ENCODE measurements around the gene MBP. TPM values are rescaled to one million over a fixed set of nuclear protein-coding genes. Genes with fewer than 3 reads are reported as not detected.

The MBP gene
- total RNA-seq, 1 experiment from 2014 or later, result not detected

DNA sequence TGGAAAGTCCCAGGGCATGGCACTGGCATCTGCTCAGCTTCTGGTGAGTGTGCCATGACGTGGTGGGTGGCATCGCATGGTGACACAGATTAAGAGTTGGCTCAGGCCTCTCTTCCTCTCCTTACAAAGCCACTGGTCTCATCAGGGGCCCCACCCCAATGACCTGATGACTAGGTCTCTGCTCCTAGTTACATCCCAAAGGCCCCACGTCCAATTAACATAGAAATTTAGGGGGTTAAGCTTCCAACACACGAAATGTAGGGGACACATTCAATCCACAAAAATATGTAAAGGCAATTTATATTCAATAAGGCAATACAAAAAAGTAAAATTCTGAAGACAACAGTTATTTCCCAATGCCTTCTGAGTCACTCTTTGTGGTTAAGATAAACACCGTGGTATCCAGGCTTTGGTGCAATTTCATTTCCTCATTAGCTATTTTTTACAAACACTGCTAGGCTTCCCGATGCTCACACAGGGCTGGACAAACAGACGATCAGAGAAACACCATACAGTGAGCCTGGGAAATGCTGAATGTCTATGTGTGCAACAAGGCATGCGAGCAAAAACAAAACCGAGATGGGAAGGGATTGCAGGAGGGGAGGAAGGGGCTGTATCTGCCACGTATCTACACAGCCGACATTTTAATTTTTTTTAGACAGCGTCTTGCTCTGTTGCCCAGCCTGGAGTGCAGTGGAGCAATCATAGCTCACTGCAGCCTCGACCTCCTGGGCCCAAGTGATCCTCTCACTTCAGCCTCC, 67.2 kb downstream of the MBP start:
- H3K4me1 ChIP-seq (ENCODE audit: insufficient read depth, low read length, poor library complexity, severe bottlenecking), result no peaks in the 10 kb centered on the region
- H3K9me3 ChIP-seq (ENCODE audit: low read depth, low read length, poor library complexity, severe bottlenecking), result no peaks in the 10 kb centered on the region
- ChIA-PET POLR2A (ENCODE audit: low non-redundant PET) (no interaction called here), CTCF (no interaction called here)
- no peak for DNase-seq (ENCODE audit: low spot score)
- H3K27me3 ChIP-seq (replicated peaks; ENCODE audit: insufficient read depth, low read depth, low read length, poor library complexity), result no peaks in the 10 kb centered on the region
- no TSS peak for BruUV-seq (replicated peaks)
- TF ChIP-seq, protein P1, sequence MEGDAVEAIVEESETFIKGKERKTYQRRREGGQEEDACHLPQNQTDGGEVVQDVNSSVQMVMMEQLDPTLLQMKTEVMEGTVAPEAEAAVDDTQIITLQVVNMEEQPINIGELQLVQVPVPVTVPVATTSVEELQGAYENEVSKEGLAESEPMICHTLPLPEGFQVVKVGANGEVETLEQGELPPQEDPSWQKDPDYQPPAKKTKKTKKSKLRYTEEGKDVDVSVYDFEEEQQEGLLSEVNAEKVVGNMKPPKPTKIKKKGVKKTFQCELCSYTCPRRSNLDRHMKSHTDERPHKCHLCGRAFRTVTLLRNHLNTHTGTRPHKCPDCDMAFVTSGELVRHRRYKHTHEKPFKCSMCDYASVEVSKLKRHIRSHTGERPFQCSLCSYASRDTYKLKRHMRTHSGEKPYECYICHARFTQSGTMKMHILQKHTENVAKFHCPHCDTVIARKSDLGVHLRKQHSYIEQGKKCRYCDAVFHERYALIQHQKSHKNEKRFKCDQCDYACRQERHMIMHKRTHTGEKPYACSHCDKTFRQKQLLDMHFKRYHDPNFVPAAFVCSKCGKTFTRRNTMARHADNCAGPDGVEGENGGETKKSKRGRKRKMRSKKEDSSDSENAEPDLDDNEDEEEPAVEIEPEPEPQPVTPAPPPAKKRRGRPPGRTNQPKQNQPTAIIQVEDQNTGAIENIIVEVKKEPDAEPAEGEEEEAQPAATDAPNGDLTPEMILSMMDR (conservative IDR thresholded peaks at IDR 0.05; ENCODE audit: low read depth, low read length), result no peak
- no peak for TF ChIP-seq EZH2 (IDR thresholded peaks at IDR 0.05; ENCODE audit: borderline replicate concordance, low read depth, low read length, poor library complexity, severe bottlenecking)
- H3K4me3 ChIP-seq (ENCODE audit: low read depth, low read length, poor library complexity, severe bottlenecking), result no peak overlapping the region
- intact Hi-C loops (cut with micrococcal nuclease; ENCODE audit: unreplicated experiment), result loop anchor here (10.0 kb wide), 1 partner anchor 261 kb away; no protein-coding TSS in a partner anchor
- H3K36me3 ChIP-seq (ENCODE audit: insufficient read depth, low read length, poor library complexity, severe bottlenecking), result no peaks in the 10 kb centered on the region
- H3K27ac ChIP-seq (ENCODE audit: low read depth, low read length, poor library complexity, severe bottlenecking), result no peak overlapping the region

DNA sequence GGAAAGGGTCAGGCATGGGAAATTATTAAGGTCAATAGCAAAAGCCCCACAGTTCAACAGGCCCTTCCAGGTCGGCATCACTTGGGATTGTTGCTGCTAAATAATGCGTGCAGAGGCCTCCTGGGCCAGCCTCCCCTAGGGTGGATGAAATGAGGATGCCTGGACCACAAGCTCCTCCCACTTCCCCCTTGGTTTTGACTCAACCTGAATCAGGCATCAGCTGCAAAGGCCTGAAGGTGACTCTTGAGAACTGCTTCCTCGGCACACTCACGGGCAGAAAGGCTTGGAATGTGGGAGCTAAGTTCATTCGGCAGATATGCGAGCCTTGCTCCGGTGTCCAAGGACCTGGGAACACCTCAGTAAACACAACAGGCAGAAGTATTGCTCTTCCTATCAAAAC, 69.3 kb downstream of the MBP start:
- Histone ChIP-seq H3K27ac (ENCODE audit: low read depth, low read length, poor library complexity, severe bottlenecking) (no peak overlapping the region), H3K27me3 (replicated peaks; ENCODE audit: insufficient read depth, low read depth, low read length, poor library complexity) (no peaks in the 10 kb centered on the region), H3K4me1 (ENCODE audit: insufficient read depth, low read length, poor library complexity, severe bottlenecking) (no peaks in the 10 kb centered on the region), H3K9me3 (ENCODE audit: low read depth, low read length, poor library complexity, severe bottlenecking) (no peaks in the 10 kb centered on the region), H3K4me3 (ENCODE audit: low read depth, low read length, poor library complexity, severe bottlenecking) (no peak overlapping the region), H3K36me3 (ENCODE audit: insufficient read depth, low read length, poor library complexity, severe bottlenecking) (no peaks in the 10 kb centered on the region)
- TF ChIP-seq, protein P1 (conservative IDR thresholded peaks at IDR 0.05; ENCODE audit: low read depth, low read length), result no peak
- TF ChIP-seq EZH2 (IDR thresholded peaks at IDR 0.05; ENCODE audit: borderline replicate concordance, low read depth, low read length, poor library complexity, severe bottlenecking), result no peak
- CTCF ChIA-PET, result no interaction called here
- DNase-seq (ENCODE audit: low spot score), result no peak
- POLR2A ChIA-PET (ENCODE audit: low non-redundant PET), result no interaction called here
- intact Hi-C loops (cut with micrococcal nuclease; ENCODE audit: unreplicated experiment), result loop anchor here (10.0 kb wide), 1 partner anchor 258 kb away; no protein-coding TSS in a partner anchor
- no TSS peak for BruUV-seq (replicated peaks)

DNA sequence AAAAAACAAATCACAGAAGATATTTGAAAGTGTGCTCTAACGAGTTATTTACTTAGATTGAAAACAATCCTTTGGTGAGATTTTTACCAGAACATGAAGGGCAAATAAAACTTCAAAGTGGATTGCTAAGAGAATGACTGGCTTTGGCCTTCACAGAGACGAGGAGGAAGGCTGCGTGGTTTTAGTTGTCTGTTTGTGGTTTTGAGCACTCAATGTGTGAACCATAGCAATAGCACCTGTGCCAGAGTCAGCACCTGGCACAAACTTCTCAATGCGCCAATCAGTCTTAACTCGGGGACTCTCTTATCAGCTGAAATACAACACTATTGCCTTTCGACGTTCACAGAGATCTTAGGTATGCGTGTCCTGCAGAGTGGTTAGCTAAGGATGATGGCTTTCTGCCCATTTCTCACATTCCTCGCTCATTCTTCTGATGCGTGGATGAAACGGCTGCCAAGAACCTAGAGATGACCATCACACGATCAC, 70.0 kb downstream of the MBP start:
- Histone ChIP-seq H3K27me3 (replicated peaks; ENCODE audit: insufficient read depth, low read depth, low read length, poor library complexity) (no peaks in the 10 kb centered on the region), H3K9me3 (ENCODE audit: low read depth, low read length, poor library complexity, severe bottlenecking) (no peaks in the 10 kb centered on the region), H3K4me1 (ENCODE audit: insufficient read depth, low read length, poor library complexity, severe bottlenecking) (no peaks in the 10 kb centered on the region), H3K36me3 (ENCODE audit: insufficient read depth, low read length, poor library complexity, severe bottlenecking) (no peaks in the 10 kb centered on the region), H3K4me3 (ENCODE audit: low read depth, low read length, poor library complexity, severe bottlenecking) (no peak overlapping the region), H3K27ac (ENCODE audit: low read depth, low read length, poor library complexity, severe bottlenecking) (no peak overlapping the region)
- TF ChIP-seq, protein P1 (conservative IDR thresholded peaks at IDR 0.05; ENCODE audit: low read depth, low read length), result no peak
- no peak for TF ChIP-seq EZH2 (IDR thresholded peaks at IDR 0.05; ENCODE audit: borderline replicate concordance, low read depth, low read length, poor library complexity, severe bottlenecking)
- intact Hi-C loops (cut with micrococcal nuclease; ENCODE audit: unreplicated experiment), result loop anchor here (10.0 kb wide), 1 partner anchor 258 kb away; no protein-coding TSS in a partner anchor
- no peak for DNase-seq (ENCODE audit: low spot score)
- CTCF ChIA-PET, result no interaction called here
- BruUV-seq (replicated peaks), result no TSS peak
- POLR2A ChIA-PET (ENCODE audit: low non-redundant PET), result no interaction called here
